Pulmonary artery endothelial cell (primary cell): Measurements from ENCODE around the gene MAGI1. TPM values are rescaled to one million over a fixed set of nuclear protein-coding genes. Genes with fewer than 3 reads are reported as not detected.

Experiments used
- DNase-seq: peaks from one replicate; pipeline ENCODE4 v3.0.0-alpha.2; 2011; ENCODE audit warnings: low read depth, low spot score
- total RNA-seq: library from RNA; depleted of rRNA; stranded (reverse); fragments of >200 nt; gene quantifications from 2 replicates; pipeline ENCODE4 v1.2.3, GENCODE V29; 2014

MAGI1 gene
- total RNA-seq, 1 donor from 2014 or later, result 24.5 TPM

DNA sequence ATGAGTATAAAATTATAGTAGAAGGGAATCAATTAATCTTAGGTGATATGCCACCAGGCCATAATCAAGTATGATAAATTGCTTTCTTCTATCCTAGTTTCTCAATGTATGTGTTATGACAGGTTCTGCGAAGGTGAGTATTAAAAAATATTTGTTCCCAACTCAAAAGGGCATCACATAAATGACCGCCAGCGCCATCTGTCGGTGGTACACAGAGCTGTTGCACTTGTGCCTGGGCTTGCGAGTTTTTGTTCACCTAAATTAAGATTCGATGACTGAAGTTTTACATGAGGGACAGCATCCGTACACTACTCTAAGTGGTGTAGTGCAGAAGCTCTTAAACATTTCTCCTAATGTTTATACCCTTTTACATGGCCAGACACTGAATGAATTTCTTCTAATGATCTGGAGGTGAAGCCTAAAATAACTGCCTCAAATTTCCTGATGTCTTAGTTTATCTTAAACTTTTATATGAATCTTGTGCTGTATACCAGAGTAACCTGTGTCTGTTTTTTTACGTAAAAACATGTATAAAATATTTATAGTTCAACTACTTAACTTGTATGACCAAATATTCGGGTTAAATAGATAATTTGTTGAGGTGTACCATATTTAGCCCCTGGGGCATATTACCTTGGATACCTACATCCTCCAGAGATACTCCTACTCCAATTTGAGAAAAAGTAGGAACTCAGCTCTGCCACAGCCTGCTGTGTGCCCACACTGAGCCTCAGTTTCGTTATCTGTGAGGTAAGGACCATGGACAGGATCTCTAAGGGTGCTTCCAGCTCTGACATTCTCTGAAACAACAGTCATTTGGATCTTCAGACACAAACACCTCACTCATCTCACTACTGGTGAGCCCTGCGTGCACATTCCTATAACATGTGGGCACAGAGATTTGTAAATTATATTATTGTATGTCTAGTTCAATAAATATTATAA is 365.6 kb downstream of the MAGI1 start:
- no peak for DNase-seq

DNA sequence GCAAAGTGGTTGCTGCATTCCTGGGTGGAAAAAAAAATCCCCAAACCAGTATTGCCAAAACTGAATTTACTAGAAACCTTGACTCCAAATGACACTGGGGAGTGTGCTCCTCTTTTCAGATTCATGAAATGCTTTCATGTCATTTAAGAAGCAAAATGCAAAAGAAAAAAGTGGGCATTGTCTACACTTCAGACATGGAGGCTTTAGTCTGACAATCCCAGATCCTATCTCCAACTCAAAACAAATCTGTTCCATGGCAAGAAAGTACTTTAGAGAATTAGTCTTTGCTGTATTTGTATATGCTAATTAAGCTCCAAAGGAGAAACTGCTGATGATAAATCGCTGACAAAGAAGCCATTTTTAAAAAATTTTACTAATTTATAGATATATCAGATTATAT is 366.7 kb downstream of the MAGI1 start:
- DNase-seq, result no peak

DNA sequence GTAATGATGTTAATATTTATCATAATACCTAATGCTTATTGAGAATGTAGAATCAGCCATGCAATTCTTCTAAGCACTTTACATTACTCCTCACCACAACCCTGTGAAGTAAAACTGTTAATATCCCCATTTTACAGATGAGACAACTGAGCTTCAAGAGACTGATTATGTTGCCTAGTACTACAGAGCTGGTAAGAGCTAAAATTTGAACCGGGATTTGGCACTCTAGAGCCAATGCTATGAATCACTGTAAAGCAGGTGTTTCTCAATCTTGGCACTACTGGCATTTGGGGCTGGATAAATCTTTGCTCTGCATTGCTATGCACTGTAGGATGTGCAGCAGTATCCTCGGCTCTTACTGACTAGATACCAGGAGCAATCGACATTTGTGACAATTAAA is 367.7 kb downstream of the MAGI1 start:
- no peak for DNase-seq

DNA sequence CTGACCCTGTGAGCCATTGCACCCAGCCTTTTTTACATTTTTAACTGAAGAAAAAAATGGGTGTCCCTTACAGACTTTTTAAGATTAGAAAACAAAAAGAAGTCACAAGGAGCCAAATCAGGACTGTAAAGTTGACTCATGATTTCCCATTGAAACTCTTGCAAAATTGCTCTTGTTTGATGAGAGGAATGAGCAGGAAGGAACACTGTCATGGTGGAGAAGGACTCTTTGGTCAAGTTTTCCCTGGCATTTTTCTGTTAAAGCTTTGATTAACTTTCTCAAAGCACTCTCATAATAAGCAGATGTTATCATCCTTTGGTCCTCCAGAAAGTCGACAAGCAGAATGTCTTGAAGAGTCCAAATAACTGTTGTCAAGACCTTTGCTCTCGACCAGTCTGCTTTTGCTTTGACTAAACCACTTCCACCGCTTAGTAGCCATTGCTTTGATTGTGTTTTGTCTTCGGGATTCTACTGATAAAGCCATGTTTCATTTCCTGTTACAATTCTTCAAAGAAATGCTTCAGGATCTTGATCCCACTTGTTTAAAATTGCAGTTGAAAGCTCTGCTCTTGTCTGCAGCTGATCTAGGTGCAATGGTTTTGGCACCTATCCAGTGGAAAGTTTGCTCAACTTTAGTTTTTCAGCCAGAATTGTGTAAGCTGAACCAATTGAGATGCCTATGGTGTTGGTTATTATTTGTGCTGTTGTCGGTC is 369.4 kb downstream of the MAGI1 start:
- no peak for DNase-seq

DNA sequence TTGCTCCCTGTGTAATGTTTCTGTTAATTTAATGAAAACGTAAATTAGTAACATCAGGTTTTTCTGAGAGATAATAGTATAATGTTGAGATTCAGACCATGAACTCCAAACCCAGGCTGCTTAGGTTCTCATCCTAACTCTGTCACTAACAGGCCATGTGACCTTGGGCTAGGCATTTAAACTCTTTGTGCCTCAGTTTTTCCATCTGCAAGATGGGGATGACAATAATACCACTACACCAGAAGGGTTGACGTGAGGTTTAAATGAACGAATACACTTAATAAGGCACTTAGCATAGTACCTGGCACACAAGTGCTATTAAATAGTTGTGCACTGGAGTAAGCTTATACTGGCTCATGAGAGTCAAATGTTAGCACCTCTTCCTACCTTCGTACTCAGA is 370.8 kb downstream of the MAGI1 start:
- DNase-seq, result no peak

DNA sequence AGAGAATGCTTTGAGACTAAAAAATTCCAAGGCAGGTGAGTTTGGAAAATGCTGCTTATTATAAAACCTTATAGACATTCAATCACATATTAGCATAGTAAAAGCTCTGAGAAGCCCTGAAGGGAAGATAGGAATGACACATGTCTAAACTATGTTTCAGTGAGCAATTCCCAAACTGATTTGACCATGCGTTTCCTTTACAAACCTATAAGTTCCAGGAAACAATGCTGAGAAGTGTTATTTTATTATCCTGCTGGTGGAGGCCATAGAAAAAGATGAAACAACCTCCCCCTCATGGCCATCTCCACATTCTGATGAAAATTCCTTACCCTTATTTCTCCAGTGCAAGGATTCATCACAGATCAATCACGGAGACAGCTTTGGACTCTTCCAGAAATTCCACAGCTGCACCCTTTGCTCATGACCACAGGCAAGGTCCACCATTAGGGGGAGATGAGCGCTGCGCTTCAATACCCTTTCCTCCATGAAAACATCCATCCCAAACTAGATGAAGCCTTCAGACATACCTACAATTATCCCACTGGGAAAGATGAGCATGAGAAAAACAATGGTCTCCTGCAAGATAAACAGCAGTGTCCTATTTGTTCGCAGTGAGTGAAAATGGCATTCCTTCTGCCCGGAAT is 372.1 kb downstream of the MAGI1 start:
- no peak for DNase-seq

DNA sequence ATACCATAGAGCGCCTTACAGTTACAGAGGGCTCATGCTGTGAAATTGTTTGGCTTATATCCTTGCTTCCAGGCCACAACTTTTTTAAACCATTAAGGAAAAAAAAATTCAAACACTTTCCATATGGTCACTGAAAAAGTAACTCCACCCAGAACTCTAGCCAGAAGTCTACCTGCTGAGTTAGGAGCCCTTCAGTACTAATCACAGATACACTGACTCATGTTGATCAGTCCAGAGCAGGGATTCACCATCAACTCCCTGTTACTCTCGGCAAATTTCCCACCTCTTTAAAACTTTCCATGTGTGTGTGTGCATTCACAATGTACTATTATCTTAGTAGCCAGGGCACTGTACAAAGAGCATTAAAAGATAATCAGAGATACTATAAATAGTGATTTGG is 372.8 kb downstream of the MAGI1 start:
- DNase-seq, result no peak

DNA sequence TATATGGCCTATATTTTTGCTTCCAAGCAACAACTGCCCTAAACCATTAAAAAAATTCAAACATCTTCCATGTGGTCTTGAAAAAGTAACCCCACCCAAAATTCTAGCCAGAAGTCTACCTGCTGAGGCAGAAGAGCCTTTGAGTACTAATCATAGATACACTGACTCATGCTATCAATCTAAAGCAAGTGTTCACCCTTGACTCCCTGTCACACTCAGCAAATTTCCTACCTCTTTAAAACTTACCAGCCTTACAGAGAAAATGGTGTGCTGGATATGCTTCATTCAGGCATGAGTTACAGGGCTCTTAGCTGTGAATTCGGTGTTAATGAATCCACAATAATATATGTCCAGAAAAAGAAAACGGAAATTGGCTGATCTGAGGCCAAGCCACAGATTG is 373.8 kb downstream of the MAGI1 start:
- no peak for DNase-seq

DNA sequence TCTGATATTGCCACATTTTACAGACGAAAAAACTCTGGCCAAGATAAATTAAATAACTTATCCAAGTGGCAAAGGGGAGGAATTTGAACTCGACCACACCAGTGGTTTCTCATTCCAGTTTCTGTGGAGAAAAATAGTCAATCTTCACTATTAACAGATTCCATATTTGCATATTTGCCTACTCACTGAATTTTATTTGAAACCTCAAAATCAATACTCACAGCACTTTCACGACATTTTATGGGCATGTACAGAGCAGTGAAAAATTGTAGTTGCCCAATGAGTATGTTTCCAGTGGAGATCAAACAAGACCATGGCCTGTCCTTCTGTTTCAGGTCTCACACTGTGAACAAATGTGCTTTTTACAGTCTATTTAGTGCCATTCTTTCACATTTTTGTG is 374.3 kb downstream of the MAGI1 start:
- DNase-seq, result no peak

DNA sequence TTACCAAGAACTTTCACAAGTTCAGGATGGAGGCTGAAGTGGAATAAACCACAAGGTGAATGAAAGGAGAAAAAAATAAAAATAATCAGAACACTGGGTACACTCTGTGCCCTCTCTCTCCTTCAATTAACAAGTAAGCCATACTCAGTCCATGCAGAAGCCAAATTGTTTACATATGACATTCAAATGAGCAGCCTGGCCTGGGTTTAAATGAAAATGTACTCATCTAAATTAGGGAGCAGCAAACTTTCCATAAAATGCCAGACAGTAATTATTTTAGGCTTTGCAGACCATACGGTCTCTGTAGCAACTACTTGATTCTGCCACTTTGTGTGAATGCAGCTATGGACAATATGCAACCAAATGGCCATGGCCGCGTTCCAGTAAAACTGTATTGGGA is 376.6 kb downstream of the MAGI1 start:
- no peak for DNase-seq

DNA sequence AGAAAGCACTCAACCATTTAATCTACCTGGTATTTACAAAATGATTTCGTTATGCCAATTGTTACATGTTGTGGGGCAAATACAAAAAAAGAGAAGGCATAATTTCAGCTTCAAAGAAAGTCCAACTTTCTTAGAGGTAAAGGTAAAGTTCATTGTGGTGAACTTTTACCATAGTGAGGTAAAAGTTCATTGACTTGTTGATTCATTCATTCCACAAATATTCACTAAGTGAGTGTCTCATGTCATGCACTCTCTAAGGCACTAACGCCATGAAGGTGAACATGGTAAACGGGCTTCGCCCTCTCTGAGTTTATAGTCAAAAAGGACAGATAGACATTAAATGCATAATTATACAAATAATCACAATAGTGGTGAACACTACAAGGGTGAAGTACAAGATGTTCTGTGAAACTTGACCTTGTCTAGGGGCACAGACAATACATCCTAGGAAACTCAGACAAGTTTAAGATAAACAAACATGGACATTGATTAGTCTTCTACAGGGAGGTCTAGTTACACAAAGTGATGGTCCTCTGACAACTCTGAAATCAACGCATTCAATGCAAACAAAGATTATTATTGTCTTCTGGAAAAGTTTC is 378.6 kb downstream of the MAGI1 start:
- no peak for DNase-seq

DNA sequence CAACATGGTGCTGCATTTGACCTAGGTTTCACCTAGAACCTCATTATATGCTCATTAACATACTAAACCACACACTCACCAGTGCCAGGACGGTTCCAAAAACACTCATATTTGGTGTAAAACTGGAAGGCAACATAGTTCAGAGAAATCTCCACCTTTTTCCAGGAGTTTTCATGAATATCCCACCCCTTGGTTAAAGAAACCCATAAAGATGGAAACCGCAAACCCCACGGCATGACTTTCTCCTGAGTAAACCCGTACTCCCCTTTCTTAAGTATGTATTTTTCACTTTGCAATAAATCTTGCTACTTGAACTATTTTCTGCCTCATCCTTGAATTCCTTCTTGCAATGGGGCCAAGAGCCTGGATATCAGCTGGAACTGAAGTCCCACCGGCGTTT is 379.3 kb downstream of the MAGI1 start:
- no peak for DNase-seq

DNA sequence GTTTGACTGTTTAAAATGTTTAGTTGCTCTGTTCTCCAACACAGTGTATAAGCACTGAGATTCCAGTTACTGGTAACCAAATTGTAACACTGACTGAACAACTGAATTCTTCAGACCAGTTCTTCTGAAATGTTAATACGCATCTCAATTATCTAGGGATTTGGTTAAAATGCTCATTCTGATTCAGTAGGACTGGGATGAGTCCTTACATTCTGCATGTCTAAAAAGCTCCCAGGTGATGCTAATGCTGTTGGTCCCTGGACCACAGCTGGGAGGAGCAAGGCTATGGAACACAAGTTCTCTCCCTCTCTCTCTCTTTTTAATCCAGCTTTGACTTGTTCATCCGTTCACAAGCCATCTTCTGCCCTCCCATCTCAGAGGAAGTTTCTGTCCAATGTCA is 380.3 kb downstream of the MAGI1 start:
- no peak for DNase-seq

DNA sequence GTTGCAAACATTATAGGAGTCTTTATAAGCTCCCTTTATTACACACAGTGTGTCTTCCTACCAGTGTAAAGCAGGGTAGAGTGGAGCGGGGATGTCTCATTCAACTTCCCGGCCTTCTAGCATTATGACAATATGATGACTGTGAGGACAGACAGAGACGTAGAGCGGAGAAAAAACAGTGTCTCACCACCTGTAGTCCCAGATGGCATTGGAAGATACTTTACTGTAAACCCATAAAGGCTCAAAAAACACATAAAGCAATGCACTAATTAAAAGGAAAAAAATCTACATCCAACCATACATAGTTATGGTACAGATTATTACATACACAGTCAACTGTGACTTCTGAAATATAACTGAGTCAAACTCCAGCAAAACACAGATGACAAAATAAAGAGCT is 383.7 kb downstream of the MAGI1 start:
- no peak for DNase-seq

DNA sequence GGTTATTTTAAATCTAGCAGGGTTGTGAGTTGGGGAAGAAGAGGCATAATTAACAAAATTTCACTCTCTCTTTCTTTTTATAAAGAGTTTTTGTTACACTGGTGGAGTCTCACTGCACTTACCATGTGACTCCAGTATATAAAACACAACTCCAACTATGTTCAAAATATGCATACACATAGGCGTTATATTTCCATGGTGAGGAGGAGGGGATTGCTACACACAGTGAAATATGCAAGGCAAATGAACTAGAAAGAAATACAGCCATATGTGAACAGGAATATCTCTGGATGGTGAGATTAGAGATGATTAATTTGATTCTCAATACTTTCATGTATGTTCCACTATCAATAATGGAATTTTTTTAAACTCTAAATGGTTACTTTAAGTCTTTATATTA is 385.0 kb downstream of the MAGI1 start:
- DNase-seq, result no peak

DNA sequence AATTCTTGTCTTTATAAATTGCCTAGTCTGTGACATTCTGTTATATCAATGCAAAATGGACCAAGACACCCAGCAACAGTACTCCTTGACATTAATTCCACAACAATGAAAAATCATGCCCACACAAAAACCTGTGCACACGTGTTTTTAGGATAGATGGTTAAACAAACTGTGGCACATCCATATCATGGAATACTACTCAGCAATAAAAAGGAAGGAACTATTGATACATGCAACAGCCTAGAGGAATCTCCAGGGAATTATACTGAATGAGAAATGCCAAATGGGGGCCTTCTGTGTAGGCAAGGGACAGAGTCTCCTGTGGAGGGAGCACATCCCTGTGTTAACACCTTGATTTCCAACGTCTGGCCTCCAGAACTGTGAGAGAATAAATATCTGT is 388.5 kb downstream of the MAGI1 start:
- no peak for DNase-seq

DNA sequence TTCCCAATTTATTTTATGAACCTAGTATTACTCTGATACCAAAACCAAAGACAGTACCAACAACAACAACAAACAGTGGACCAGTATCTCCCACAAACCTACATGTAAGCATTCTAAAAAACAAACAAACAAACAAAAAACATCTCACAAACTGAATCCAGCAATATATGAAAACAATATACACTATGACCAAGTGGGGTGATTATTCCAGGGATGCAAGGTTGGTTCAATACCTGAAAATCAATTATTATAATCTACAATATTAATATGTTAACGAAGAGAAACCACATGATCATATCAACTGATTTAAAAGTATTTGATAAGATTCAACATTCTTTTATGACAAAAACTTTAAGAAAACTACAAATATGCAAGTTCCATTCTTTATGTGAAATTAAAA is 391.3 kb downstream of the MAGI1 start:
- no peak for DNase-seq

DNA sequence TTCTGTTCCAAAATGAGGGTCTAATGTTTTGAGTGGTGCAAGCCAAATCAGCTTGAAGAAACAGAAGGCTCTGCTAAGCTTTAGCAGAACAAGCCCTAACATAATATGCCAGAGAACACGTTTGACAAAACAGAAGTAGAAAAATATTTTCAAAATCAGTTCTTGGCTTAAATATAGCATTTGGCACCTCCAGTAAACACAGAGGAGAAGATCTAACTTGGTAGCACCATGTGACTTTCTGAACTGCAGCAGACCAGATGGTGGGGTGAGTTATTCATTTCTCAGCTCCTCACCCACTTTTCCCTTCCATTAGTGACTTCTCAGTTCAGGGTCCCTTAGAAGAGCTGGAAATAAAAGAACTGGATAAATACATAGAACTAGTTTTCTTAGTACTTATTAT is 395.8 kb downstream of the MAGI1 start:
- DNase-seq, result no peak

DNA sequence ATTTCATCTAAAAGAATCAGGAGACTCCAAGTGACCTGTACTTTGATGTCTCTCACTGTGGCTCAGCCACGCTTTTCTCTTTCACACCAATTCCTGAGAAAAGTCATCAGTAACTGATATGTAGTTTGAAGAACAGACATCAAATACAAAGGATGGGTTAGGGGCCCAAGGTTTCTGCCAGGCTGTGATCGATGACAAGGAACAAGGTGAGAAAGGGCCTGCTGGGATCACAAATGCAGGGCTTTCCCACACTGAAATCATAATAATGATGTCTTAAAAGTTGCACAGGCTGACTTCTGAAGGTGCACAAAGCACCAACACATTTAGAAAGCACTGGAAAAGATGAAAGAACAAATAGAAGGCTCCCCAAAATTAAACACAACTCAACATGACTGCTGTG is 396.9 kb downstream of the MAGI1 start:
- DNase-seq, result no peak

DNA sequence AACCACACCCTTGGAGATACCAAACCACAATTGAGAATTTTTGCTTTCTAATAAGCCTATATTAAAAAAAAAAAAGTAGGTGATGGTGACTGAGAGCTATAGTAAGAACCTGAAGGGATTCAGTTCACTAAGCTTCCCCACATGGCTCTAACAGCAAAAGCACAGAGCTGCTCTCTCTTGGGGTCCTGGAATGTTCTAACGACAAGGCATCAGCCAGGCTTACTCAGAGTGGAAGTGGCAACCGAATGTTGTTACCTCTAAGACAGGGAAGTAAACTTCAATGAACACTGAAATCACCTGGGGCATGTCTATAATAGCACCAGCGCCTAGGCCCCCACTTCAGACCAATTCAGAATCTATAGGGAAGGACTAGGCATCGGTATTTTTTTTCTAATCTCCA is 397.7 kb downstream of the MAGI1 start:
- DNase-seq, result no peak

DNA sequence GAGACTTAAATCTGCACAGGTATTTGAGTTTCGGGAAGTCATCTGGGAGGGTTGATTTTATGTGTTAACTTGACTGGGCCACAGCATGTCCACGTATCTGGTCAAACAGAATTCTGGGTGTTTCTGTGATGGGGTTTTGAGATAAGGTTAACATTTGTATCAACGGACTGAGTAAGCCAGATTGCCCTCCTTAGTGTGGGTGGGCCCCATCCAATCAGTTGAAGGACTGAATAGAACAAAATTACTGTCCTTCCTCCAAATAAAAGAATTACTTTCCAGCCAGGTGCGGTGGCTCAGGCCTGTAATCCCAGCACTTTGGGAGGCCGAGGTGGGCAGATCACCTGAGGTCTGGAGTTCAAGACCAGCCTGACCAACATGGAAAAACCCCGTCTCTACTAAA is 399.3 kb downstream of the MAGI1 start:
- DNase-seq, result no peak

DNA sequence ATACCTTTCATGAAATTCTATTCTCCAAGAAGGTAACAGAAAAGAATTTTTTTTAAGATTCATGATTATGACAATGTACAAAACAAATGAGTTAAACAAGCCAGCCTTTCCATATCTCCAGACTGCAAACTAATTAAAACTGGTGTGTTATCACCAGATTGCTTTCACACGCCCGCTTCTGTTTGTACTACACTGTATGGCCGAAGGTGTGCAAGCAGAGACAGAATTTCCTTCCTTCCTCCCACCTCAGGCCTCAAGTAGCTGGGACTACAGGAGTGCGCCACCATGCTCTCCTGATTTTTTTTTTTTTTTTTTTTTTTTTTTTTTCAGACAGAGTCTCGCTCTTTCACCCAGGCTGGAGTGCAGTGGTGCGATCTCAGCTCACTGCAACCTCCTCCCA is 400.4 kb downstream of the MAGI1 start:
- no peak for DNase-seq
